Heart right ventricle (tissue), 16 donors: ENCODE measurements around the gene LOXHD1. TPM values are rescaled to one million over a fixed set of nuclear protein-coding genes. Genes with fewer than 3 reads are reported as not detected.

Experiments used
- ATAC-seq, 8 donors: fragments of 200-7000 bp; cut with Tn5 transposase; one replicate each; pipeline ENCODE4 v1.9.1; 2020; ENCODE audit warnings: mild to moderate bottlenecking in 8 of 8, moderate library complexity in 8 of 8, moderate number of reproducible peaks in 1 of 8
- DNase-seq, 2 donors: peaks; one replicate each; pipeline ENCODE4 v3.0.0-alpha.2; 2020
- H3K27ac ChIP-seq, 10 donors: fragments of 200-600 bp; sonication (generic) in 2 of 10; one replicate each; pipeline versions ENCODE4 v1.5.0 to v1.8.0; 2020 to 2022; ENCODE audit warnings: mild to moderate bottlenecking in 3 of 10
- H3K27me3 ChIP-seq, 7 donors: fragments of 200-600 bp; one replicate each; pipeline ENCODE4 v1.8.0; 2021 to 2022; ENCODE audit warnings: mild to moderate bottlenecking in 2 of 7
- H3K36me3 ChIP-seq, 9 donors: fragments of 200-600 bp; sonication (generic) in 1 of 9; one replicate each; pipeline versions ENCODE4 v1.5.0 to v1.8.0; 2020 to 2022; ENCODE audit warnings: mild to moderate bottlenecking in 2 of 9
- H3K4me1 ChIP-seq, 9 donors: fragments of 200-600 bp; sonication (generic) in 1 of 9; one replicate each; pipeline versions ENCODE4 v1.5.0 to v1.8.0; 2020 to 2022; ENCODE audit warnings: mild to moderate bottlenecking in 4 of 9
- H3K4me3 ChIP-seq, 10 donors: fragments of 200-600 bp; sonication (generic) in 2 of 10; one replicate each; pipeline versions ENCODE4 v1.5.0 to v1.8.0; 2020 to 2022; ENCODE audit warnings: mild to moderate bottlenecking in 7 of 10, moderate library complexity in 2 of 10
- H3K9me3 ChIP-seq, 11 donors: fragments of 200-600 bp in 10 of 11; sonication (generic) in 2 of 11; one replicate each; pipeline versions ENCODE4 v1.5.0 to v1.8.0; 2013 to 2022; ENCODE audit warnings: mild to moderate bottlenecking in 2 of 11, control low read depth in 1 of 11, moderate library complexity in 1 of 11
- CTCF ChIP-seq, 9 donors: fragments of 200-600 bp; sonication (generic) in 2 of 9; IDR thresholded peaks; one replicate each; pipeline versions ENCODE4 v1.5.0 to v1.8.0; 2021 to 2022; ENCODE audit warnings: antibody characterized with exemption in 9 of 9, mild to moderate bottlenecking in 5 of 9, moderate library complexity in 1 of 9
- WGBS, 2 donors: extraction: QIAGEN DNeasy Blood & Tissue Kit; methylation state at CpG; one replicate each; pipeline ENCODE4 v1.1.7; 2013; ENCODE audit warnings: inconsistent platforms in 1 of 2; 5-methylcytosine and 5-hydroxymethylcytosine counted together
- intact Hi-C, 10 donors: fragments of 100-400 bp; cut with DNase I; formaldehyde crosslinking; loops; one replicate each; pipeline versions ENCODE4 v1.11.1 to v1.14.2; 2022
- polyA plus RNA-seq, 2 donors: library from polyadenylated mRNA; stranded (reverse); fragments of 200-250 nt; gene quantifications; one replicate each; pipeline ENCODE4 v1.2.3, GENCODE V29; 2013
- total RNA-seq, 10 donors: library from RNA; stranded (reverse); fragmentation: NEBNext Ultra II Directional in 3 of 10; extraction: Animal tissue kit (Norgen Biotek cat#: 25700) in 3 of 10; gene quantifications; one replicate each; pipeline versions ENCODE4 v1.2.1 to v1.2.4, GENCODE V29; 2021 to 2023
- donor health status: Arrhythmogenic right ventricular cardiomyopathy.
- donor health status: ischemic (EF 13 %, LVEDD 7.1; RV severe dilation, severe dysfunction).
- donor health status: healthy with polysubstance abuse.
- donor health status: DM: no; HTN: yes; CAD: no.
- donor health status: DM: no; HTN: no; CAD: no.
- donor health status: ischemic (EF 25% LVEDD 6.9; RV normal size, moderate dysfunction).
- donor health status: ischemic (EF 25% LVEDD 5.7; RV mildly dilated, moderate dysfunction).
- donor health status: healthy.
- donor health status: DM: yes; HTN: yes; CAD: no.
- donor health status: Ischemic cardiomyopathy.
- donor health status: ischemic (EF 35%, LVEDD 5.7; RV mildly dilated, moderate dysfunction).
- donor health status: nonischemic (EF 11% LVEDD 7.7; RV severe dilation, severe dysfunction).
- donor health status: DM: yes; HTN: yes; CAD: no.
- donor health status: PGD.
- donor health status: ischemic (EF 29% LVEDD 5.4; RV normal size, mild dysfunction).
- donor health status: nonischemic (EF 23%, LVEDD 6.1; RV moderate dilation, normal function).

Gene LOXHD1
- total and polyA plus RNA-seq, 12 donors: 0.15 to 1.9 (median 0.88) TPM

- no peak for DNase-seq
- peak in 2 of 9 donors; percentile 7 to 14 for TF ChIP-seq CTCF (IDR thresholded peaks at IDR 0.05)
- no peak overlapping the region for H3K4me3 ChIP-seq
- H3K36me3 ChIP-seq: no peaks in the 10 kb centered on the region
- intact Hi-C loops: no loop called here
- ATAC-seq: no peak
- H3K27me3 ChIP-seq: no peaks in the 10 kb centered on the region
- WGBS, 2 donors: 76 to 82% methylated on average over 8 of the region's 8 CpGs
- no peak overlapping the region for H3K27ac ChIP-seq
- H3K9me3 ChIP-seq: no peaks in the 10 kb centered on the region
- peaks cover 0 to 8% (median 0%) of the 10 kb centered on the region in 9 donors for H3K4me1 ChIP-seq
Measured at GRCh38 chr18:46464926-46465655, 191.9 kb downstream of the LOXHD1 start.

GRCh38 chr18:46462523-46462922 is 194.5 kb downstream of the LOXHD1 start:
- Histone ChIP-seq H3K4me1 (peaks cover 0 to 8% (median 0%) of the 10 kb centered on the region in 9 donors), H3K27me3 (no peaks in the 10 kb centered on the region), H3K36me3 (no peaks in the 10 kb centered on the region), H3K9me3 (no peaks in the 10 kb centered on the region), H3K27ac (no peak overlapping the region), H3K4me3 (no peak overlapping the region)
- TF ChIP-seq CTCF (IDR thresholded peaks at IDR 0.05): no peak
- peak in 1 of 8 donors; percentile 19 for ATAC-seq
- intact Hi-C loops: no loop called here
- 60 to 68% methylated on average over 7 of the region's 7 CpGs for WGBS, 2 donors
- DNase-seq: no peak

GRCh38 chr18:46461993-46462392 is 195.0 kb downstream of the LOXHD1 start:
- DNase-seq (no peak), ATAC-seq (no peak)
- H3K4me3 ChIP-seq: no peak overlapping the region
- no peak overlapping the region for H3K27ac ChIP-seq
- H3K9me3 ChIP-seq: no peaks in the 10 kb centered on the region
- H3K4me1 ChIP-seq: peaks cover 0 to 8% (median 0%) of the 10 kb centered on the region in 9 donors
- WGBS, 2 donors: 78 to 88% methylated on average over 6 of the region's 6 CpGs
- no peaks in the 10 kb centered on the region for H3K36me3 ChIP-seq
- no peaks in the 10 kb centered on the region for H3K27me3 ChIP-seq
- no peak for TF ChIP-seq CTCF (IDR thresholded peaks at IDR 0.05)
- intact Hi-C loops: no loop called here

- DNase-seq: no peak
- H3K4me1 ChIP-seq: no peaks in the 10 kb centered on the region
- 92 to 95% methylated on average over 5 of the region's 5 CpGs for WGBS, 2 donors
- H3K27ac ChIP-seq: no peak overlapping the region
- H3K9me3 ChIP-seq: no peaks in the 10 kb centered on the region
- peaks cover 0 to 2% (median 0%) of the 10 kb centered on the region in 9 donors for H3K36me3 ChIP-seq
- no peak overlapping the region for H3K4me3 ChIP-seq
- no peak for ATAC-seq
- no peaks in the 10 kb centered on the region for H3K27me3 ChIP-seq
- intact Hi-C loops: no loop called here
- TF ChIP-seq CTCF (IDR thresholded peaks at IDR 0.05): no peak
Measured at GRCh38 chr18:46460754-46461153, 196.3 kb downstream of the LOXHD1 start.
